K562 (cell line): ENCODE data around the gene CACNA1C. TPM values are rescaled to one million over a fixed set of nuclear protein-coding genes. Genes with fewer than 3 reads are reported as not detected.

Experiments used
- ATAC-seq: fragments of 200-7000 bp; cut with Tn5 transposase; 3 replicates; pipeline ENCODE4 v1.9.1; 2020; ENCODE audit warnings: moderate library complexity
- BruUV-seq: library from RNA; stranded (reverse); fragments of 400-500 nt; replicated peaks from 2 replicates; lab custom pipeline; 2021; lab: Mats Ljungman, UMichigan
- CTCF ChIA-PET: fragments of 300-600 bp; formaldehyde crosslinking; extraction: SDS; loops from one replicate; lab custom pipeline; 2021; ENCODE audit warnings: low intra/inter-chr PET ratio; lab: Yijun Ruan, JAX
- POLR2A ChIA-PET: fragments of 300-600, 350-650 bp; sonication (Branson Sonifier 250); formaldehyde crosslinking; extraction: SDS; loops from one replicate; lab custom pipeline; 2021; ENCODE audit warnings: antibody characterized with exemption, inconsistent platforms; lab: Yijun Ruan, JAX
- DNase-seq, 4 experiments: peaks; one replicate each; pipeline versions ENCODE4 v3.0.0 to v3.0.0-alpha.2; 2011 to 2018; ENCODE audit warnings: low spot score in 3 of 4, mixed read lengths in 3 of 4; ENCODE audit errors: extremely low read depth in 1 of 4
- FAIRE-seq: peaks from 2 replicates; lab custom pipeline; 2011; peaks lifted over from hg19 to GRCh38; lab: Jason Lieb, UNC
- H2AFZ ChIP-seq: 2 replicates; pipeline ENCODE4 v1.6.0; 2011; ENCODE audit warnings: low read depth, low read length, control low read depth, inconsistent platforms
- H3K27ac ChIP-seq: fragments of 200-600 bp; 3 replicates; pipeline ENCODE4 v1.8.0; 2011; ENCODE audit warnings: low read depth, mild to moderate bottlenecking, control low read depth, inconsistent platforms, low read length, moderate library complexity, mixed read lengths; ENCODE audit errors: extremely low read depth
- H3K27me3 ChIP-seq, 2 experiments: fragments of 300-600 bp in 1 of 2; 2 replicates in 1 of 2; 3 replicates in 1 of 2; pipeline versions ENCODE4 v1.6.0 to v1.8.0; 2011; ENCODE audit warnings: inconsistent platforms in 2 of 2, low read length in 2 of 2, mild to moderate bottlenecking in 1 of 2, mixed read lengths in 1 of 2, moderate library complexity in 1 of 2; ENCODE audit not compliant: control insufficient read depth in 2 of 2, insufficient read depth in 2 of 2
- H3K36me3 ChIP-seq: fragments of 300-600 bp; 3 replicates; pipeline ENCODE4 v1.8.0; 2011; ENCODE audit warnings: mild to moderate bottlenecking, low read length, inconsistent platforms; ENCODE audit not compliant: control insufficient read depth, insufficient read depth
- H3K4me1 ChIP-seq, 2 experiments: fragments of 200-600 bp in 1 of 2; replicated peaks in 1 of 2; 2 replicates in 1 of 2; 3 replicates in 1 of 2; pipeline versions ENCODE4 v1.5.1 to v1.8.0; 2011; ENCODE audit warnings: inconsistent platforms in 2 of 2, low read length in 2 of 2, mild to moderate bottlenecking in 1 of 2, mixed read lengths in 1 of 2, moderate library complexity in 1 of 2; ENCODE audit not compliant: control insufficient read depth in 2 of 2, insufficient read depth in 2 of 2
- H3K4me2 ChIP-seq: 2 replicates; pipeline ENCODE4 v1.6.1; 2011; ENCODE audit warnings: low read length, control low read depth, inconsistent platforms, mixed read lengths; ENCODE audit not compliant: insufficient read depth
- H3K4me3 ChIP-seq: fragments of 200-600 bp; sonication (generic), shearing (Covaris generic); 2 replicates; pipeline ENCODE4 v1.5.1; 2016; ENCODE audit warnings: control low read depth, inconsistent platforms
- H3K79me2 ChIP-seq: fragments of 200-600 bp; 3 replicates; pipeline ENCODE4 v1.8.0; 2011; ENCODE audit warnings: low read length, inconsistent platforms; ENCODE audit not compliant: control insufficient read depth, insufficient read depth
- H3K9ac ChIP-seq, 2 experiments: 2 replicates each; pipeline versions ENCODE4 v1.6.0 to v1.6.1; 2011; ENCODE audit warnings: low read depth in 2 of 2, low read length in 2 of 2, control low read depth in 1 of 2, inconsistent platforms in 1 of 2, mild to moderate bottlenecking in 1 of 2, mixed read lengths in 1 of 2; ENCODE audit not compliant: insufficient read depth in 1 of 2
- H3K9me1 ChIP-seq: one replicate; pipeline ENCODE4 v1.6.0; 2011; ENCODE audit warnings: inconsistent platforms, mild to moderate bottlenecking, low read length, moderate library complexity; ENCODE audit not compliant: control insufficient read depth, insufficient read depth
- H3K9me3 ChIP-seq: replicated peaks from 2 replicates; pipeline ENCODE4 v1.5.1; 2011; ENCODE audit warnings: low read depth, low read length, inconsistent platforms; ENCODE audit not compliant: control insufficient read depth, insufficient read depth
- H4K20me1 ChIP-seq: replicated peaks from 2 replicates; pipeline ENCODE4 v1.6.1; 2011; ENCODE audit warnings: low read length, inconsistent platforms, mixed read lengths; ENCODE audit not compliant: control insufficient read depth, insufficient read depth
- NBN ChIP-seq: fragments of 450-650 bp; IDR thresholded peaks from 2 replicates; pipeline ENCODE4 v1.6.1; 2016; ENCODE audit warnings: low read depth, mild to moderate bottlenecking
- NFATC3 ChIP-seq: fragments of 450-650 bp; IDR thresholded peaks from 2 replicates; pipeline ENCODE4 v1.6.1; 2017; ENCODE audit warnings: mild to moderate bottlenecking
- ZNF398 ChIP-seq: fragments of 250-450 bp; sonication (Bioruptor Pico); IDR thresholded peaks from 2 replicates; pipeline ENCODE4 v1.8.0; 2021; ENCODE audit warnings: moderate library complexity, mild to moderate bottlenecking, inconsistent platforms
- WGBS: fragments of 100-300 bp; shearing (Covaris generic); methylation state at CpG from one replicate; pipeline ENCODE4 v1.1.6; 2016; ENCODE audit warnings: low coverage, mixed read lengths; ENCODE audit not compliant: insufficient coverage; ENCODE audit errors: missing lambda C conversion rate; 5-methylcytosine and 5-hydroxymethylcytosine counted together
- in situ Hi-C: fragments of 300-500 bp; cut with MboI; formaldehyde crosslinking; loops from 4 replicates; pipeline ENCODE4 v1.15.0; 2018; ENCODE audit warnings: inconsistent platforms, mixed read lengths
- intact Hi-C: fragments of 100-400 bp; cut with micrococcal nuclease; formaldehyde crosslinking; loops from 2 replicates; pipeline ENCODE4 v1.14.2; 2022
- polyA plus RNA-seq, 8 experiments: library from polyadenylated mRNA; depleted of rRNA in 4 of 8; stranded (reverse) in 5 of 8; unstranded in 3 of 8; fragments of >200 nt; fragmentation: Nextera tagmentation in 2 of 8; fragmentation: Illumina TruSeq in 1 of 8; extraction: Ambion mirVana in 2 of 8; extraction: Trizol in 1 of 8; gene quantifications; 2 replicates each; pipeline versions ENCODE4 v1.2.1 to v1.2.3, GENCODE V29; 2011 to 2014; ENCODE audit warnings: inconsistent platforms in 1 of 8, missing spikeins in 1 of 8
- total RNA-seq, 7 experiments: library from RNA; depleted of rRNA in 6 of 7; stranded (reverse); fragments of >200 nt in 6 of 7; fragmentation: Illumina TruSeq in 2 of 7; extraction: Trizol in 2 of 7; gene quantifications; 2 replicates each; pipeline versions ENCODE4 v1.2.1 to v1.2.3, GENCODE V29; 2011 to 2021; ENCODE audit warnings: low replicate concordance in 1 of 7

Gene CACNA1C
- total and polyA plus RNA-seq, 9 of the 15 experiments (the other 6 are each of a cell fraction or from before 2014, with no cell fraction given) = not detected

- TF ChIP-seq NBN (no peak), NFATC3 (no peak)
Observed at GRCh38 chr12:2225696-2226095, 172.9 kb downstream of the CACNA1C start (continued).

- no peak for FAIRE-seq
- no peak for ATAC-seq
- no peaks in the 10 kb centered on the region for H3K36me3 ChIP-seq
- peaks cover 0 to 8% of the 10 kb centered on the region in 2 experiments; a peak in 2 of 5 replicates for H3K4me1 ChIP-seq
- 3% methylated on average over 8 of the region's 8 CpGs for WGBS
- H2AFZ ChIP-seq = no peak overlapping the region
- no peak overlapping the region for H3K4me2 ChIP-seq
- no peaks in the 10 kb centered on the region for H3K9me1 ChIP-seq
- no TSS peak for BruUV-seq
- H3K4me3 ChIP-seq = no peak overlapping the region
- H3K27me3 ChIP-seq = peaks cover 0 to 11% of the 10 kb centered on the region in 2 experiments; a peak in 3 of 5 replicates
- H3K27ac ChIP-seq = no peak overlapping the region
- no peaks in the 10 kb centered on the region for H4K20me1 ChIP-seq
- intact Hi-C loops = no loop called here
- DNase-seq = no peak
- H3K9me3 ChIP-seq = no peaks in the 10 kb centered on the region
- no peaks in the 10 kb centered on the region for H3K79me2 ChIP-seq
- CTCF ChIA-PET = no interaction called here
- no peak overlapping the region for H3K9ac ChIP-seq
- TF ChIP-seq ZNF398 = no peak
- TF ChIP-seq, all 486 proteins: peak for 0
- in situ Hi-C loops = no loop called here
- POLR2A ChIA-PET = interaction anchor here (0.7 kb wide), 1 partner anchor 9 kb away, joined by 4 read pairs; no protein-coding TSS in a partner anchor
Observed at GRCh38 chr12:2226641-2227040, 173.9 kb downstream of the CACNA1C start.
